Subcutaneous adipose tissue (tissue), 4 donors: ENCODE measurements around the gene KRT79. TPM values are rescaled to one million over a fixed set of nuclear protein-coding genes. Genes with fewer than 3 reads are reported as not detected.

ENCODE experiments used
- total RNA-seq, 4 donors: library from RNA; depleted of rRNA; stranded (reverse); fragments of >200 nt; gene quantifications; one replicate each; pipeline ENCODE4 v1.1.0, GENCODE V29; 2016
- TF ChIP-seq, protein P1 (sequence below): fragments of 450-650 bp; IDR thresholded peaks from one replicate; pipeline ENCODE4 v1.5.1; 2016; ENCODE audit warnings: low read depth, mild to moderate bottlenecking, control low read depth, antibody characterized with exemption, moderate library complexity

KRT79 gene
- total RNA-seq, 4 donors from 2014 or later: 0.22 to 3.6 (median 2.0) TPM; not detected in 1

DNA sequence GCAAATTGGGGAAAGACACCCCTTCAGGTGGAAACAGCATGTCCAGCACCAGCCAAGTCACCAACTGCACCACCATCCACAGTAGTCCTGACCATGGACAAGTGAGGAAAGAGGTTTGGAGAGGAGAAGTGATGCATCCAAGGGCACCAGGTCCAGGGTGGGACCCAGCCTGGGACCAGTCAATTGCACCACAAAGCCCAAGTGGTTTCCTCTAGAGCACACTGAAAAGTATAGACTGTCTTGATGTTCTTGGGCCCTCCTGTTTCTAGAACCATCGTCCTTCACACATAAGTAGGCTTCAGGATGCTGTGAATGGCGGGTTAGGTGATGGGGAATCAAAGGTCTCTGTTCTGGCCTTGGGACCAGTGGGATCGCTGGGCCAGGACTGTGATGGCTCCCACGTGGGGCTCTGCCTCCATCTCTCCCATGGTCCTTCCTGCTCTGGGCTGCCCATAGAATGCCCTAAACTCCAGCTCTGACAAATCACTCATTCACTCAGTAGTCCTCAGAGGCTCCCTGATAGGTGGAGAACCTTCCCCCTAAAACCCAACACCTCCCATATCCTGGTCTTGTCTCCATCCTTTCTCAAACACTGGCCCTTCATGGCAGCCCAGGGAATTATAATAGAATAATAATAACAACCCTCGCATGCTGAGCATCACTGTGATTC is 9.2 kb downstream of the KRT79 start:
- TF ChIP-seq, protein P1, sequence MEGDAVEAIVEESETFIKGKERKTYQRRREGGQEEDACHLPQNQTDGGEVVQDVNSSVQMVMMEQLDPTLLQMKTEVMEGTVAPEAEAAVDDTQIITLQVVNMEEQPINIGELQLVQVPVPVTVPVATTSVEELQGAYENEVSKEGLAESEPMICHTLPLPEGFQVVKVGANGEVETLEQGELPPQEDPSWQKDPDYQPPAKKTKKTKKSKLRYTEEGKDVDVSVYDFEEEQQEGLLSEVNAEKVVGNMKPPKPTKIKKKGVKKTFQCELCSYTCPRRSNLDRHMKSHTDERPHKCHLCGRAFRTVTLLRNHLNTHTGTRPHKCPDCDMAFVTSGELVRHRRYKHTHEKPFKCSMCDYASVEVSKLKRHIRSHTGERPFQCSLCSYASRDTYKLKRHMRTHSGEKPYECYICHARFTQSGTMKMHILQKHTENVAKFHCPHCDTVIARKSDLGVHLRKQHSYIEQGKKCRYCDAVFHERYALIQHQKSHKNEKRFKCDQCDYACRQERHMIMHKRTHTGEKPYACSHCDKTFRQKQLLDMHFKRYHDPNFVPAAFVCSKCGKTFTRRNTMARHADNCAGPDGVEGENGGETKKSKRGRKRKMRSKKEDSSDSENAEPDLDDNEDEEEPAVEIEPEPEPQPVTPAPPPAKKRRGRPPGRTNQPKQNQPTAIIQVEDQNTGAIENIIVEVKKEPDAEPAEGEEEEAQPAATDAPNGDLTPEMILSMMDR: no peak

GRCh38 chr12:52823761-52824450 is 10.2 kb downstream of the KRT79 start:
- TF ChIP-seq, protein P1: no peak

- TF ChIP-seq, protein P1: no peak
These were observed 11.2 kb downstream of the KRT79 start for GRCh38 chr12:52822771-52823510.

- TF ChIP-seq, protein P1: no peak
These were observed 12.1 kb downstream of the KRT79 start for GRCh38 chr12:52821826-52822660.

- TF ChIP-seq, protein P1: no peak
These were observed 12.9 kb downstream of the KRT79 start for GRCh38 chr12:52821071-52821730.

DNA sequence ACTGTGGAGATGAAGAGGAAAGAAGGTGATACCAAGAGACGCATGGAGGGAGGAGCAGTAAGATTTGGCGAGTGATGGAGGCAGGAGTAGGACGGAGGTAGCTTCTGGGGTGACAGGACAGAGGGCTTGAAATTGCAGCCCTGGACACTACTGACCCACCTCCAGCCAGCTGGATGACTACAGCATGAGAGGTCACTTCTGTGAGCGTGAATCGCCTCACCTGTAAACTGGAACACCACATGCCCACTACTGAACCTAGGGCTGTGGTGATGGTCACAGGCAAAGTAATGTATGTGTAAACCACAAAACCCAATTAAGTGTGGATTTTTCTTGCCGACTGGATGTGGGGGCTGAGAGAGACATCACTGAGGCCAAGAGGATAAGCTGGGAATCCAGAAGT is 13.6 kb downstream of the KRT79 start:
- TF ChIP-seq, protein P1: no peak
